H7 (cell line): ENCODE results near the gene SH3GL2. TPM values are rescaled to one million over a fixed set of nuclear protein-coding genes. Genes with fewer than 3 reads are reported as not detected.
A peak's percentile ranks its signal among the peaks of the same experiment; 100 is the strongest.
"Not testable (repeated sequence)": the region's sequence is repeated elsewhere in the genome, so short reads cannot be mapped to it uniquely, and the experiment has no call there.

ENCODE experiments used
- DNase-seq: peaks from one replicate; pipeline ENCODE4 v3.0.0; 2012
- H3K27me3 ChIP-seq: 2 replicates; pipeline ENCODE4 v1.6.0; 2011; ENCODE audit warnings: mild to moderate bottlenecking, low read length; ENCODE audit not compliant: control insufficient read depth, insufficient read depth
- H3K36me3 ChIP-seq: replicated peaks from 2 replicates; pipeline ENCODE4 v1.5.1; 2011; ENCODE audit warnings: low read length; ENCODE audit not compliant: control insufficient read depth, insufficient read depth
- H3K4me3 ChIP-seq: 2 replicates; pipeline ENCODE4 v1.5.1; 2011; ENCODE audit warnings: low read depth, mild to moderate bottlenecking, control low read depth, low read length, moderate library complexity; ENCODE audit not compliant: insufficient read depth
- total RNA-seq: library from RNA; depleted of rRNA; stranded (reverse); fragments of >200 nt; shearing (Covaris generic); gene quantifications from 2 replicates; pipeline ENCODE4 v1.2.3, GENCODE V29; 2014

The SH3GL2 gene
- total RNA-seq, 1 experiment from 2014 or later, result 0.80 TPM

DNA sequence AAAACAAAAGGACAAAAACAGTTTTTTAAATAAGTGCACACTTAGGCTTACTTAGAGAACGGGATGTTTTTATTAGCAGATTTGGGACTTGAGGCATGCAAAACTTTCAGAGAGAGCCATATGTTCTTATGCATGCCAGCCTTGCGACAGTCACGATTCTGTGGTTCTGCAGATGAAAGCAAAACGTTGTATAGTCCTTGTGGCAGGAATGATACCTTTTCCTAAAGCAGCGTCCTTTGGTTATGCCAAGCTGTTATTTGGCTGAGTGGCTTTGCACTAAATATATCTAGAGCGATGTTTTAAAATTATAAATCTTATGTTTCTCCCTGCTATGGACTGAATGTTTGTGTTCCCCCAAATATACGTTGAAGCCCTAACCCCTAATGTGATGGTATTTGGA lies 152.0 kb downstream of the SH3GL2 start:
- DNase-seq, result no peak
- Histone ChIP-seq H3K4me3 (no peak overlapping the region), H3K27me3 (no peaks in the 10 kb centered on the region), H3K36me3 (no peaks in the 10 kb centered on the region)

DNA sequence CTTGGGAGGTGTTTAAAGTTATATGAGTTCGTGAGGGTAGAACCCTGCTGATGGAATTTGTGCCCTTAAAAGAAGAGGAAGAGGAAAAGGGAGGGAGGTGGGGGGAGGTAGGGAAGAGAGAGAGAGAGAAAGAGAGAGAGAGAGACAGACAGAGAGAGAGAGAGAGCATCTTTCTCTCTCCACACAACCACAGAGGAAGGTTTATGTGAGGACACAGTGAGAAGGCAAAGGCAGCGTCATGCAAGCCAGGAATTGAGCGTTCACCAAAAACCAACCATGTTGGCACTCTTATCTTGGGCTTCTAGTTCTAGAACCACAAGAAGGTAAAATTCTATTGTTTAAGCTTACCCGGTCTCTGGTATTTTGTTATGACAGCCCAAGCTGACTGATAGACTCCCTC lies 152.4 kb downstream of the SH3GL2 start:
- H3K4me3 ChIP-seq, result no peak overlapping the region
- no peak for DNase-seq
- no peaks in the 10 kb centered on the region for H3K27me3 ChIP-seq
- H3K36me3 ChIP-seq, result no peaks in the 10 kb centered on the region

- Histone ChIP-seq H3K4me3 (no peak overlapping the region), H3K36me3 (no peaks in the 10 kb centered on the region), H3K27me3 (no peaks in the 10 kb centered on the region)
- DNase-seq, result no peak
These were observed 155.8 kb downstream of the SH3GL2 start for GRCh38 chr9:17734674-17735073.

DNA sequence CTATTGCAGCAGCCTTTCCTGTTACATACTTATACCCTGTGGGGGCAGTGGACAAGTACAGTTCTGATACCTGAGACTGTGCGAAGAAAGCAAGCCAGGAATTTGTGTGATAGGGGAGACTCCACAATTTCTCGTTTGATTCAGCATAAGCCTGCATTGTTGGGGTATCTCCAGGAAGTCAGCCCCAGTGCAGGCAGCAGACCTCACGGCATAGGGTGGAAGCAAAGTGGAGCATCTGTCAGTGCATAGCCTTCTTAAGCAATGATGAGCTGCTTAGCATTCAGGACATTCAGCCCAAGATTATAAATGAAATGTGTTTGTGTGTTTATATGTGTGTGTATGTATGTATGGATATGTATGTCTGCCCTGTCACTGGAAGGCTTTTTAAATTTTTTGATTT lies 157.0 kb downstream of the SH3GL2 start:
- H3K4me3 ChIP-seq, result no peak overlapping the region
- H3K36me3 ChIP-seq, result no peaks in the 10 kb centered on the region
- DNase-seq, result no peak
- H3K27me3 ChIP-seq, result no peaks in the 10 kb centered on the region

DNA sequence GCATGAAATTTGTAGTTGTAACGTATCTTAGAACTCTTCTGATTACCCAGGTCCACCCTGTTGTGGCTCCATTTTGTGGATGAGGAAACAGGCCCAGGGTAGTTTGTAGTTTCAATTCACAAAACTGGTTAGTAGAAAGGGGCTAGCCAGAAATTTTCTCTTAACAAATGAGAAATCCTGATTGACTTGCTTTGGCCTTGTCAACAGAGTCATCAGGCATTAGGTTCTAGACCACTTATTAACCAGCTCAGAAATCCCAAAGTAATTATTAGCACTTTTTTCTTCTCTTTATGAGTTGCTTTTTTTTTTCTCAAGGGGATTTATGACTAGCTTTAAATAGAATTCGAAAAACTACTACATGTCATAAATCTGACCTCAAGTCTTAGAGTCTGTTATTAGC lies 160.2 kb downstream of the SH3GL2 start:
- no peaks in the 10 kb centered on the region for H3K36me3 ChIP-seq
- H3K4me3 ChIP-seq, result no peak overlapping the region
- H3K27me3 ChIP-seq, result no peaks in the 10 kb centered on the region
- DNase-seq, result no peak

- Histone ChIP-seq H3K36me3 (no peaks in the 10 kb centered on the region), H3K4me3 (no peak overlapping the region), H3K27me3 (no peaks in the 10 kb centered on the region)
- DNase-seq, result no peak
These were observed 160.9 kb downstream of the SH3GL2 start for GRCh38 chr9:17739736-17740135.

GRCh38 chr9:17742067-17742466 lies 163.2 kb downstream of the SH3GL2 start:
- H3K27me3 ChIP-seq, result no peaks in the 10 kb centered on the region
- no peak overlapping the region for H3K4me3 ChIP-seq
- peak; percentile 59 for DNase-seq
- H3K36me3 ChIP-seq, result no peaks in the 10 kb centered on the region

DNA sequence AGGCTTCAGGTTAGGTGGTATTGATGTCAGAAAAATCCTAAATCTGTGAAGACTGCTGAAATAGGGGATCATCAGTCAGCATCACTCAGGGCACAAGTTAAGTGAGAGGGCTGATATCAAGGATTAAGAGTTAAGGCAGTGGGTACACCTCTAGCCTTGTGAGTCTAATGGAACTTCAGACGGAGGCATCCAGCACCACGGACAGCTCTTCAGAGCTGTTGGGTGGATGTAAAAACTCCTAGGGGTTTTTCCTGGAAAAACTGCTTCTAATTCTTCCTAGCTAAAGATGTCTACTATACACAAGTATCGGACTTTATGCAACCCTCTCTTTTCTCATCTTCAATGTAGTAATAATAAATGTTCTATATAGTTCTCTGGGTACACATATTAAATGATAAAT lies 165.9 kb downstream of the SH3GL2 start:
- peak; percentile 56 for DNase-seq
- Histone ChIP-seq H3K27me3 (no peaks in the 10 kb centered on the region), H3K36me3 (no peaks in the 10 kb centered on the region), H3K4me3 (no peak overlapping the region)

- DNase-seq, result peak; percentile 9
These were observed 171.4 kb downstream of the SH3GL2 start for GRCh38 chr9:17750269-17750668.

DNA sequence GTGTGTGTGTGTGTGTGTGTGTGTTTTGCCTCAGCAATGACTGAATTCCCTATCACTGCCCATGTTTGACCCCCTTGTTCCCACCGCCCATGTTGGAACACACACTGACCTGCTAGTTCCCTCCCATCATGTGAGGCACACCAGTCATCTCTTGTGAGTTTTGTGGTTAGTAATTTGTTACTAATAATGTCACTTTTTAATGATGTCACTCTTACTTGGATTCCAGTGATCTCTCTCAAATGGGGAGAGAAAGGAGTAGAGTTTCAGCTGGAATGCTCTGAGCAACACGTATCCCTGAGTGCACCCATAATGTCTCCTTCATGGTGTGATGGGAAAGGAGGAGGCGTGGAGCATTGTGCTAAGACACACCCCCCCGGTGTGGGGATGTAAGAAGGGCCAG lies 172.6 kb downstream of the SH3GL2 start:
- Histone ChIP-seq H3K4me3 (no peak overlapping the region), H3K27me3 (no peaks in the 10 kb centered on the region), H3K36me3 (no peaks in the 10 kb centered on the region)
- DNase-seq, result no peak

More at GRCh38 chr9:17750269-17750668, 171.4 kb downstream of the SH3GL2 start:
- Histone ChIP-seq H3K27me3 (no peaks in the 10 kb centered on the region), H3K4me3 (no peak overlapping the region), H3K36me3 (no peaks in the 10 kb centered on the region)

GRCh38 chr9:17752021-17752420 lies 173.2 kb downstream of the SH3GL2 start:
- H3K4me3 ChIP-seq, result no peak overlapping the region
- no peaks in the 10 kb centered on the region for H3K36me3 ChIP-seq
- no peaks in the 10 kb centered on the region for H3K27me3 ChIP-seq
- DNase-seq, result no peak

- Histone ChIP-seq H3K4me3 (no peak overlapping the region), H3K27me3 (no peaks in the 10 kb centered on the region), H3K36me3 (no peaks in the 10 kb centered on the region)
- no peak for DNase-seq
These were observed 178.9 kb downstream of the SH3GL2 start for GRCh38 chr9:17757816-17758215.

GRCh38 chr9:17760250-17760649 lies 181.4 kb downstream of the SH3GL2 start:
- Histone ChIP-seq H3K4me3 (no peak overlapping the region), H3K36me3 (no peaks in the 10 kb centered on the region), H3K27me3 (no peaks in the 10 kb centered on the region)
- no peak for DNase-seq

DNA sequence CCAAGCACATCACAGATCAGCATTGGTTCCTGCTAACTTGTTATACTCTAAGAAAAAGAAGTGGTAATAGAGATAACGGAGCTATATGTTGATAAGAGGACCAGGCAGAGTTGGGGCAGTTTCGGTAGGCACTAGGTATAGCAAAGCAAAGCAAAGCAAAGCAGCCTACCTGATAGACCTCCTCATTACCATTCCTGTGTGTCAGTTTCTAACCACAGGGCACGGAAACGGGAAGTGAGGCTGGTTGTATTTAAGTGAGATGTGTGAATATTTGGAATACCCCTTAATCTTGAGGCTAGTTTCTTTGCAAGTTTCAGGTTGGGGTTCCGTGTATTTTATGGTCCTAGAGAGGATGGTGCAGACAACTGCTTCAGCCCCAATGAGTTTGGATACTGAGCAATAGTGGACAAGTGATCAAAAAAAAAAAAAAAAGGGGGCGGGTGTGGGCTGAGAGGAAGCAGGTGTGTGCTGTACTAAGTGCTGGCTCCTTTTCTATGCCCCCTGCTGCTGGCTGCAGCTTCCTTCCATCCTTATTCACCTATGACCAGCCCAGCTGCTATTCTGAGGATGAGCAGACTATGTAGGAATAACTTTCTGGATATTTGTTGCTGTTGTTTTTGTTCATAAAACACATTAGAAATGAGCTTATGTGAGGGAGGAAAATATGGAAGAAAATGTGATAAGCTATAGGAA lies 183.3 kb downstream of the SH3GL2 start:
- Histone ChIP-seq H3K4me3 (no peak overlapping the region), H3K27me3 (no peaks in the 10 kb centered on the region), H3K36me3 (no peaks in the 10 kb centered on the region)
- no peak for DNase-seq

GRCh38 chr9:17764306-17764705 lies 185.4 kb downstream of the SH3GL2 start:
- Histone ChIP-seq H3K4me3 (no peak overlapping the region), H3K27me3 (no peaks in the 10 kb centered on the region), H3K36me3 (no peaks in the 10 kb centered on the region)
- no peak for DNase-seq

DNA sequence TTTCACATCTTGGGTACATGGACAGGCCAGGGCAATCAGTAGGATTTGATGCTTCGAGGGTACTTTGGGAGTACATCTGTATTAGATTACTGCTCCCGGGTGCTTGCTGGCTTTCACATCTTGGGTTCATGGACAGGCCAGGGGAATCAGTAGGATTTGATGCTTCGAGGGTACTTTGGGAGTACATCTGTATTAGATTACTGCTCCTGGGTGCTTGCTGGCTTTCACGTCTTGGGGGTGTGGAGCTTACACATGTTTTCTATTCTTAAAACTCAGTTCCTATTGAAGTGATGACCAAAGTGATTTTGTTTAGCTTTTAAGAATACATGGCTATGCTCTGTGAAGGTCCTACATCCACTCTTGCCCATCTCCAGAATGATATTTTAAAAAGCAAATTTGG lies 186.3 kb downstream of the SH3GL2 start:
- not testable (repeated sequence) for H3K27me3 ChIP-seq, DNase-seq, H3K4me3 ChIP-seq, H3K36me3 ChIP-seq
